ENCODE results near the gene SHOC2.
A peak's percentile ranks its signal among the peaks of the same experiment; 100 is the strongest.
"Not testable (repeated sequence)": the region's sequence is repeated elsewhere in the genome, so short reads cannot be mapped to it uniquely, and the experiment has no call there.

SHOC2 gene

GRCh38 chr10:110901954-110902819 is 17.2 kb upstream of the SHOC2 start:
- no peak for DNase-seq (ENCODE audit: low read depth)

GRCh38 chr10:110903280-110904278 is 15.8 kb upstream of the SHOC2 start:
- DNase-seq (ENCODE audit: low read depth) = no peak

- DNase-seq (ENCODE audit: low read depth) = no peak
Observed at GRCh38 chr10:110910138-110910537, 9.3 kb upstream of the SHOC2 start.

- DNase-seq (ENCODE audit: low read depth) = no peak
Observed at GRCh38 chr10:110912374-110912773, 7.0 kb upstream of the SHOC2 start.

- no peak for DNase-seq (ENCODE audit: low read depth)
Observed at GRCh38 chr10:110914431-110914830, 5.0 kb upstream of the SHOC2 start.

DNA sequence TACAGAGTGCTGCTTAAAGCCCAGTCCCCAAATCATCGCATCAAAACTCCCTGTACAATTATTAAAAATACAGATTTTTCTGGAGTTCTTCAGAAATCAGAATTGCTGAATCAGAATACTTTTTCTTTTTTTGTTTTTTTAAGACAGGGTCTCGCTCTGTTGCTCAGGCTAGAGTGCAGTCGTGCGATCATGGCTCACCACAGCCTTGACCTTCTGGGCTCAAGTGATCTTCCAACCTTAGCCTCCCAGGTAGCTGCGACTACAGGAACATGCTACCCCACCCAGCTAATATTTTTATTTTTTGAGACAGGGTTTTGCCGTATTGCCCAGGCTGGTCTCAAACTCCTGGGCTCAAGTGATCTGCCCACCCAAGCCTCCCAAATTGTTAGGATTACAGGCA is 4.4 kb upstream of the SHOC2 start:
- no peak for DNase-seq (ENCODE audit: low read depth)

DNA sequence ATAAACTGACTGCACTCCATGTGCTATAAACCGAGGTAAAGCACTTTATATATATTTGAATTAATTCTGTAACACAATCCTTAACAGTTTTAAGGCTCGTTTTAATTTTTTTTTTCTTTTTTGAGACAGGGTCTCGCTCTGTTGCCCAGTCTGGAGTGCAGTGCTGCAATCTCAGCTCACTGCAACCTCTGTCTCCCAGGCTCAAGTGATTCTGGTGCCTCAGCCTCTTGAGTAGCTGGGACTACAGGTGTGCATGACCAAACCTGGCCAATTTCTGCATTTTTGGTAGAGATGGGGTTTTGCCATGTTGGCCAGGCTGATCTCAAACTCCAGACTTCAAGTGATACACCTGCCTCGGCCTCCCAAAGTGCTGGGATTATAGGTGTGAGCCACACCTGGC is 3.8 kb upstream of the SHOC2 start:
- not testable (repeated sequence) for DNase-seq (ENCODE audit: low read depth)

DNA sequence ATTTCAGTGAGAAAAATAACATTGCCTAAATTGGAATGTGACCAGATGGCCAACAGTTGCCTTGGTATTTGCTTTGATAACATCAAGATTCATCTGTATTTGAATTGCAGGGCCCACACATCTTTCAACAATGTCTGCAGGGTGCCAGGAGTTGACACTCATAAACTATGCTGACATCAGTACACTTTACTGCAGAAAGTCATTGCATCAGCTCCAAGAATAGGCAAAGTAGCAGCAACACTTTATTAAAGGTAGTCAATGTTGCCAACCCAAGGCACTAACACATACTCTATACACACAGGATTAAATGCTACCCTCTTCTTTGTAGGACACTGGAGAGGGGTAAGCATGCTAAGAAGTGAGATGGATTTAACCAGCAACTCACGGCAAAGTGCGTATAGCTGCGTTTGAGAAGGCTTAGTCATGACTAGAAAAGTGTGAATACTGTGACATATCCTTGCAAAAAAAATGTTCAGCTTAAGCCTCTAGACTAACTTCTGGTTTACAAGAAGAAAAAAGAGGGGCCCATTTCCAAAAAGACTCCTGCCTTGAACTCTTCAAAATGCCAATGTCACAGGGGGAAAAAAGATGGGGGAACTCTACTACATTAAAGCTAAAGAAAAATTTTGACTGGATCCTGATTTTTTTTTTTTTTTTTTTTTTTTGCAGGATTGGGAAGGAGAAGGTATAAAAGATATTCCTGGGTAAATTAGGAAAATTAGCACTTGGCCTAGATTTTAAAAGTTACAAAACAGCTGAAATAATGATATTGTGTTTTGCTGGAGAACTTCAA is 2.7 kb upstream of the SHOC2 start:
- peak; percentile 91 for DNase-seq (ENCODE audit: low read depth)

DNA sequence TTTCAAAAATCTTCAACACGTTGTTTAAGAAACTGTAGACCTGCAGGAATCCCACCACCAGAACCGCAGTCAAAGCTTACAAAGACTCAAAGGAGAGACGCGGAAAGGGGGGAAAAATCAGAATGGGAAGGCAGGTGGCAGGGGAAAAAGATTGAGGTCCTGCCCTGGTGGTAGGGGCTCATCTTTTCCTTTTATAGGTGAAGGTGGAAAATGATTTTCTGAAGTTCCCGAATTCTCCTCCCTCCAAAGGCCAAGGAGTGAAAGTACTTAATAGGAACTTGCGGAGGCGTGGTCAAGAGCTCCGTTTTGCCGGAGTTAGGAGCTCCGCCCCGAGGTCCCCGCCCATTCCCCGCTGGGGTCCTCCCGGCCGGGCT is 1.1 kb upstream of the SHOC2 start:
- peak; percentile 76 for DNase-seq (ENCODE audit: low read depth)

GRCh38 chr10:110918643-110919348 is 608 bp upstream of the SHOC2 start, which contains the start of gene BBIP1:
TSS of gene BBIP1 (minus strand) at chr10:110919180. CDS start at chr10:110918157, 1,023 bp downstream.
- DNase-seq (ENCODE audit: low read depth) = peak; percentile 100

DNA sequence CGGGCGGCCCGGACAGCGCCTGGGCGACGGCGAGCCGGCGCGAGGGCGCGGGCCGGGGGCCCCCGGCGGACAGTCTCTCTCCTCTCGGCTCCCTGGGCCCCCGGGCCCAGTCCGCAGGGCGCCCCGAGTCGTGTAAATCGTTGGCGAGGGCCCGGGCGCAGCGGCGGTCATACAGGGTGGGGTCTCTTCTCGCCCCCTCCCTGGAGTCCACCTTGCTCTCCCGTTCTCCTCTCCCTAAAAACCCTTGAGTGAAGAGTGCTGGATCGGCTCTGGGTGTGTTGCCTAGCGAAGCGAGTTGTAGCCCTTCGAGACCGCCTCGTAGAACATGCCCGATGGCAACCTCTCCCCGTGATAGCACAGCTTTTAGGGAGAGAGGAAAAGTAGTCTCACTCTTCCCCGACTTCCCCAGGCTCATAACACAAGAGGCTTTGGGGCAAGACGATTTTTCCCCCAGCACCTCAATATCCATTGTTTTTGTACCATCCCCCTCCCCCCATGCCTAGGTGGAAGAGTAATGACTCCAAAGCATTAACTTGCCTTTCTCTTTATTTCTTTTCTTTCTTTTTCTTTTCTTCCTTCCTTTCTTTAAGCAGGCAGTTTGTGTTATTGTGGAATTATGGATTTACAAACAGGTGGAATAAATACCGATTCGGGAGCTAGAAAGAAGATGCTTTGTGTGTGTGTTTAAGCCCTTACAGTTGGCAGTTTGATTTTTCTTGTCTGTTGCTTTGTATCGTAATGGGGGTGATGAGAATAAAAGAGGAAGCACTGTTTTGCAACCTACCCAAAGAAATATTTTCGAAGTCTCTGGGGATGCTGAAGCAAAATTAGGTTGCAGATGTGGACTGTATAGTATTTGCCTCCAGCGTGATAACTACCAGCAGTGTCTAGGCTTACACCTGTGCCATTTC is 822 bp downstream of the SHOC2 start:
- DNase-seq (ENCODE audit: low read depth) = no peak

DNA sequence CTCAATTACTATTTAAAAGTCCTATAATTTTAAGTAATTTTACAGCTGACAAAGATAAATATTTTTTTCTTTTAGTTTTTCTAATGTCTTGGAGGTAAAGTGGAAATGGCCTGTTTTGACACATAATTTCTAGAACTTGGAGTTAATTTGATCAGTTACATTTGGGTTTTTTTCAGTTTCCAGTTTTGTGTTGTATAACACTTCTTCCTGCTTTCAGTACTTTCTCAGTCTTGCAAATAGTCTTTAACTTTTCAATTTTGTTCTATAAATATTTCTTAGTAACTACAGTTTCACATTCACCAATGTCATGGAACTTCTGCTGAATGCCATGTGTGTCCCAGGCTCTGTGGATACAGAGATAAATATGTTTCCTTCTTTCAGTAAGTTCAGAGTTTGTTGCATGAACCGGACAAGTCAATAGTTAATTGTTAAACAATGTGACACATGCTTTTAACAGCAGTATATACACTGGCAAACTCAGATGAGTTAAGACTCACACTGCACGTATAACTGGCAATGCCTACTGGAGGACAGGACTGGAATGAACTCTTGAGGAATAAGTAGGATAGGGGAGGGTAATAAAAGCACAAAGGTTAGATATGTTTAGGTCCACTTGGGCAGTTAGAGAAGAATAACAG is 4.6 kb downstream of the SHOC2 start:
- DNase-seq (ENCODE audit: low read depth) = no peak

DNA sequence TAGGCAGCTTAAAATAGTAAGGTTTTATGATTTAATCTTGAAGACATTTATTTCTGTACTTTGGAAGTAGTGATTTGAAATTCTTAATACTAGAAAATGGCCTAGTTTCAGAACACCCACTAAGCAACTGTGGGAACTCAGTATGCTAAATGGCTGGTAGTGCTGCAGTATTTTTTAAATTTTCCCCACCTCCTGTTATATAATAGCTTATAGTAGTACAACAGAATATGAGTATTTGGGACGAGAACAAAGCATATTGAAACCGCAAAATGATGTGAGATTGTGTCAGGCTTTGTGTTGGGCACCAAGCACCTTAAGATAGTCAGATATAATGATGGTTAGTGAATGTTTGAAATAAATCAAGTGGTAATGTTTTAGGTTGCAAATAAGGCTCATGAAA is 8.1 kb downstream of the SHOC2 start:
- DNase-seq (ENCODE audit: low read depth) = no peak

GRCh38 chr10:110931769-110932381 is 12.5 kb downstream of the SHOC2 start:
- DNase-seq (ENCODE audit: low read depth) = no peak

- no peak for DNase-seq (ENCODE audit: low read depth)
Observed at GRCh38 chr10:110932505-110933180, 13.2 kb downstream of the SHOC2 start.

DNA sequence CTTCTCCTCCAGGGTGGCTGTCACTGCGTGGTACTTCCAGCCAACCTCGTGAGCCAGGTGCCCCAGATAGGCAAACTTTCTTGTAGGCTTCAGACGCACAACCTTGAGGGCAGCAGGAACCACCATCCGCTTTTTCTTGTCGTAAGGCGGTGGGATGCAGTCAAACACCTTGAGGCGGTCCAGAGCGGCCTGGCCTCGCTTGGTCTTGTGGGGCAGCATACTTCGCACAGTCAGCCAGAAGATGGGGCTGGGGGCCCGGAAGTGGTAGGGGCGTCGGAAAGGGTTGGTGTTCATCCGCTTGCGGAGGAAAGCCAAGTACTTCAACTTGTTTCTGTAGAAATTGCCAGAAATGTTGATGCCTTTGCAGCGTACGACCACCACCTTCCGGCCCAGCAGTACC is 17.4 kb downstream of the SHOC2 start:
- DNase-seq (ENCODE audit: low read depth) = no peak

DNA sequence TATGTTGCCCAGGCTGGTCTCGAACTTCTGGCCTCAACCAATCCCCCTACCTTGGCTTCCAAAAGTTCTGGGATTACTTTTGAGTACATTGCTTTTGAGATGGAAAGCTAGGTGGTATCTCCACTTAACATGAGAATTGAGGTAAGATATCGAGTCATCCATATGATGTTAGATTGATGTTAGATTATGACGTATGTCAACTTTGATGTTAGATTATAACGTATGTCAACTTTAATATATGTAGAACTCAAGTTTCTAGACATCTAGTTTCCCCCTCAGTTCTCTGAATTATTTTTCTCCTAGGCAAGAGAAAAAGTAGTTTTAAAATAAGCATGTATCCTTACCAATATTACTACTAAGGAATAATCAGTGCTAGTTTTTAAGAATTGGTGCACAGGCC is 20.0 kb downstream of the SHOC2 start:
- no peak for DNase-seq (ENCODE audit: low read depth)

GRCh38 chr10:110944792-110945396 is 25.5 kb downstream of the SHOC2 start:
- DNase-seq (ENCODE audit: low read depth) = no peak

All from GM04503 (cell line).